ENCODE measurements around the gene LEMD2. TPM values are rescaled to one million over a fixed set of nuclear protein-coding genes. Genes with fewer than 3 reads are reported as not detected.
"Not testable (repeated sequence)": the region's sequence is repeated elsewhere in the genome, so short reads cannot be mapped to it uniquely, and the experiment has no call there.

LEMD2 gene
- total RNA-seq, 2 donors from 2014 or later: 57.4 to 77.2 TPM

DNA sequence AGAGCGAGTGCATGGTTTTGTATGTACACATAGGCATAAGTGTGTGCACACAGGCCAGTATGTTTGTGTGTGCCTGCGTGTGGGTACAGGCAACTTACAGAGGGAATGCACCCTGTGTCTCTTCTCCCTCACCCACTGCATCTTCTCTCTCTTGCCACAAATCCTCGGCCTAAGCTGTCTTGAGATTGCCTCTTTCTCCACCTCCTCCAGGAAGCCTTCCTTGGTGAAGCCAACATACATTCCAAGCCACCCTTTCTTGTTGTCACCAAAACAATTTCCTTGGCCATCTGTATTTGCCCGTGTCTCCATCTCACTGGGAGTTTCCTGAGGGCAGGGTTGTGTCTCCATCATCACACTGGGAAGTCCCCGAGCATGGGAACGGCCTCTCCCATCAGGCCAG, 44.7 kb upstream of the LEMD2 start:
- no peak overlapping the region for H3K4me3 ChIP-seq
- H3K27me3 ChIP-seq (replicated peaks; ENCODE audit: insufficient read depth): no peaks in the 10 kb centered on the region
- TF ChIP-seq, protein P1, sequence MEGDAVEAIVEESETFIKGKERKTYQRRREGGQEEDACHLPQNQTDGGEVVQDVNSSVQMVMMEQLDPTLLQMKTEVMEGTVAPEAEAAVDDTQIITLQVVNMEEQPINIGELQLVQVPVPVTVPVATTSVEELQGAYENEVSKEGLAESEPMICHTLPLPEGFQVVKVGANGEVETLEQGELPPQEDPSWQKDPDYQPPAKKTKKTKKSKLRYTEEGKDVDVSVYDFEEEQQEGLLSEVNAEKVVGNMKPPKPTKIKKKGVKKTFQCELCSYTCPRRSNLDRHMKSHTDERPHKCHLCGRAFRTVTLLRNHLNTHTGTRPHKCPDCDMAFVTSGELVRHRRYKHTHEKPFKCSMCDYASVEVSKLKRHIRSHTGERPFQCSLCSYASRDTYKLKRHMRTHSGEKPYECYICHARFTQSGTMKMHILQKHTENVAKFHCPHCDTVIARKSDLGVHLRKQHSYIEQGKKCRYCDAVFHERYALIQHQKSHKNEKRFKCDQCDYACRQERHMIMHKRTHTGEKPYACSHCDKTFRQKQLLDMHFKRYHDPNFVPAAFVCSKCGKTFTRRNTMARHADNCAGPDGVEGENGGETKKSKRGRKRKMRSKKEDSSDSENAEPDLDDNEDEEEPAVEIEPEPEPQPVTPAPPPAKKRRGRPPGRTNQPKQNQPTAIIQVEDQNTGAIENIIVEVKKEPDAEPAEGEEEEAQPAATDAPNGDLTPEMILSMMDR (IDR thresholded peaks at IDR 0.05): no peak
- peaks cover 0 to 8% of the 10 kb centered on the region in 2 donors for H3K4me1 ChIP-seq (ENCODE audit: control insufficient read depth in 1 of 2, low read depth in 2 of 2)
- H3K36me3 ChIP-seq: no peaks in the 10 kb centered on the region
- ATAC-seq (ENCODE audit: insufficient number of reproducible peaks, low FRiP score, low read depth): no peak
- H3K27ac ChIP-seq: no peak overlapping the region
- DNase-seq (ENCODE audit: low spot score): no peak
- H3K9me3 ChIP-seq: no peaks in the 10 kb centered on the region

DNA sequence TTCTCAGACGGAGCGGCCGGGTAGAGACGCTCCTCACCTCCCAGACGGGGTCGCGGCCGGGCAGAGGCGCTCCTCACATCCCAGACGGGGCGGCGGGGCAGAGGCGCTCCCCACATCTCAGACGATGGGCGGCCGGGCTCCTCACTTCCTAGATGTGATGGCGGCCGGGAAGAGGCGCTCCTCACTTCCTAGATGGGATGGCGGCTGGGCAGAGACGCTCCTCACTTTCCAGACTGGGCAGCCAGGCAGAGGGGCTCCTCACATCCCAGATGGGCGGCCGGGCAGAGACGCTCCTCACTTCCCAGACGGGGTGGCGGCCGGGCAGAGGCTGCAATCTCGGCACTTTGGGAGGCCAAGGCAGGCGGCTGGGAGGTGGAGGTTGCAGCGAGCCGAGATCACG, 43.9 kb upstream of the LEMD2 start:
- not testable (repeated sequence) for H3K36me3 ChIP-seq; DNase-seq (ENCODE audit: low spot score); H3K27ac ChIP-seq; H3K4me3 ChIP-seq; H3K27me3 ChIP-seq (replicated peaks; ENCODE audit: insufficient read depth); H3K4me1 ChIP-seq (ENCODE audit: control insufficient read depth in 1 of 2, low read depth in 2 of 2); H3K9me3 ChIP-seq; ATAC-seq (ENCODE audit: insufficient number of reproducible peaks, low FRiP score, low read depth)

DNA sequence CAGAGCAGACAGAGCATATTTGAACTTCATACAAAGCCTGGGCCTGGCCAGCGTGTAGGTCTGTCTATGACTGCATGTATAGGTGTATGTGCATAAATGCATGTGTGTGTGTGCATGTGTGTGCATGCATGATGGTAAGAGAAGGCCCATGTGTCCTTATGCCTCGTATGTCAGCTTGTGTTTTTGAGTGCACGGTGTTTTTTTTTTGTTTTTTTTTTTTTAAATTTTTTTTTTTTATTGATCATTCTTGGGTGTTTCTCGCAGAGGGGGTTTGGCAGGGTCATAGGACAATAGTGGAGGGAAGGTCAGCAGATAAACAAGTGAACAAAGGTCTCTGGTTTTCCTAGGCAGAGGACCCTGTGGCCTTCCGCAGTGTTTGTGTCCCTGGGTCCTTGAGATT, 42.8 kb upstream of the LEMD2 start:
- not testable (repeated sequence) for H3K36me3 ChIP-seq; H3K4me1 ChIP-seq (ENCODE audit: control insufficient read depth in 1 of 2, low read depth in 2 of 2); H3K27ac ChIP-seq; ATAC-seq (ENCODE audit: insufficient number of reproducible peaks, low FRiP score, low read depth); DNase-seq (ENCODE audit: low spot score); H3K9me3 ChIP-seq; H3K4me3 ChIP-seq; H3K27me3 ChIP-seq (replicated peaks; ENCODE audit: insufficient read depth)

DNA sequence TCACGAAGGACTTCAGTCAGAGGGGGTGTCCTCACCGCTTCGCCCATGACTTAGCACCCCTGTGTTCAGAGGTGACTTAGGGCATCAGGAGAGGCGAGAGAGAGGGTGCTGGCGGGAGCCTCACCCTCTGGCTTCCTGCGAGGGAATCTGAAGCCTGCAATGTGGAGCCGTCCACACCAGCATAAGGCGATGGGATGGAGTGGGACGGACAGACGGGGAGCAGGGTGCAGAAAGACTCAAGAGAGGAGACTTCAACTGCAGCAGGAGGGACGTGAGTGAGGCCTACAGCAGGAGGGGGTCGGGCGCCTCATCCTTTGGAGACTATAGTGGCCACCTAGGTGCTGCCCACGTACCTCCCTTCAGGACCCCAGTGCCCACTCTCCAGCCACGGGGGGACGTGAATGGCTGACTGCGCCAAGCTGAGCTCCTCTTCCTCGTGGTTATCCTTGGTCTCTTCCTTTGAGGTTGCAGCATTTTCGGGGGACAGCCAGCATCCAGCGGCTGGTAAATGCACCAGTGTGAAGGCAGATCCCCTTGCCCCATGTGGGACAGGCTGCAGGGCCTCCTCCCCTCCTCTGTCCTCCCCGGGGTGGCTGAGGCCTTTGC, 41.8 kb upstream of the LEMD2 start:
- H3K27me3 ChIP-seq (replicated peaks; ENCODE audit: insufficient read depth): no peaks in the 10 kb centered on the region
- H3K4me1 ChIP-seq (ENCODE audit: control insufficient read depth in 1 of 2, low read depth in 2 of 2): peaks cover 0 to 8% of the 10 kb centered on the region in 2 donors
- H3K36me3 ChIP-seq: no peaks in the 10 kb centered on the region
- H3K27ac ChIP-seq: no peak overlapping the region
- TF ChIP-seq, protein P1 (IDR thresholded peaks at IDR 0.05): no peak
- ATAC-seq (ENCODE audit: insufficient number of reproducible peaks, low FRiP score, low read depth) (no peak), DNase-seq (ENCODE audit: low spot score) (no peak)
- no peak overlapping the region for H3K4me3 ChIP-seq
- H3K9me3 ChIP-seq: no peaks in the 10 kb centered on the region

DNA sequence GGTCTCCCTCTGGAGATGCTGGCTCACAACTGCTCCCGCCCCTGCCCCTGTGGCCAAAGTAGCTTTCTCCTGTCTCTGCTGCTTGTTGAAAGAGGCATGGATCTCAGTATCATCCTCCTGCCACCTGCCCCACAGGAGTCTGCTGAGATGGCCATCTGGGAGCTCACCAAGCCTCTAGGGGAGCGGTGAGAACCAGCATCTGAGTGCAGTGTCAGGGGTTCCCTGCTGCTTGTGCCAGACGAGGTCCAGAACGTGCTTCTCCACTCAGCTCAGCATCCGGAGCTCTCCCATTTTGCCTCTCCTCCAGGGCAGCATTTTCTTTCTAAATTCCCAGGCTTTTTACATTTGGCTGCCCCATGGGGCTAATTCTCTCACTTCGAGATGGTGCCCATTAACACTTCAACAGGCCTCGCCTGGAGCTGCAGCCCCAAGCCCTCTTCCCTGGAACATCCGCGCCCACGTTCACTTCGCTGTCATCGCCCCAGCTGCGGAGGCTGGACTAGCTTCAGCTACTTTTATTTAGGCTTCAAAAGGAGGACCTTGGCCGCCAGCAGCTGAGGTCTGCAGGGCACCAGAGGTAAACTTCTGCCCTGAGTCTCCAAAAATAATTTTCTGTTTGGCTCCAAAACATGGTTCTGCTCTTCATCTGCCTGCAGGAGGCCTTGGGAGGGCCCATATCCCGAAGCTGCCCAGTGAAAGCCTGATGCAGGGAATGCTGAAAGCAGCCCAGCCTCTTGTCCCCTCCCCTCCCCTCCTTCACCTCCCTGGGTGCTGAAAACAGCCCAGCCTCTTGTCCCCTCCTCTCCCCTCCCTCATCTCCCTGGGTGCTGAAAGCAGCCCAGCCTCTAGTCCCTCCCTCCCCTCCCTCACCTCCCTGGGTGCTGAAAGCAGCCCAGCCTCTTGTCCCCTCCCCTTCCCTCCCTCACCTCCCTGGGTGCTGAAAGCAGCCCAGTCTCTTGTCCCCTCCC, 40.1 kb upstream of the LEMD2 start:
- H3K27ac ChIP-seq: no peak overlapping the region
- no peak overlapping the region for H3K4me3 ChIP-seq
- H3K27me3 ChIP-seq (replicated peaks; ENCODE audit: insufficient read depth): no peaks in the 10 kb centered on the region
- peaks cover 0 to 8% of the 10 kb centered on the region in 2 donors for H3K4me1 ChIP-seq (ENCODE audit: control insufficient read depth in 1 of 2, low read depth in 2 of 2)
- no peak for ATAC-seq (ENCODE audit: insufficient number of reproducible peaks, low FRiP score, low read depth)
- no peaks in the 10 kb centered on the region for H3K36me3 ChIP-seq
- no peaks in the 10 kb centered on the region for H3K9me3 ChIP-seq
- TF ChIP-seq, protein P1 (IDR thresholded peaks at IDR 0.05): no peak
- DNase-seq (ENCODE audit: low spot score): no peak

DNA sequence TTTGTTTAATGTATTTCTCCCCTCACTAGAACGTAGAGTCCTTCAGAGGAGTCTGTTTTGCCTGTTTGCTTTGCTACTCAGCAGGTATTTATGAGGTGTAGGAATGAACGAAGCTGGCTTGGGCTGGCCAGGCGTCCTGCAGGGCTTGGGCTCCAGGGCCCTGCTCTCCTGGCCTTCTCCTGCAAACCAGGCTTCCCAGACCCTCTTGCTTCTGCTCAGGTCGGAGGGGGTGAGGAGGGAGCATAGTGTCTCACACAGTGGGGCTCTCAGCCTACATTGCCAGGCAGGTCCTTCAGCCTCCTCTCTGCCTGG, 39.5 kb upstream of the LEMD2 start:
- TF ChIP-seq, protein P1 (IDR thresholded peaks at IDR 0.05): no peak
- ATAC-seq (ENCODE audit: insufficient number of reproducible peaks, low FRiP score, low read depth): no peak
- H3K27me3 ChIP-seq (replicated peaks; ENCODE audit: insufficient read depth): no peaks in the 10 kb centered on the region
- DNase-seq (ENCODE audit: low spot score): no peak
- H3K27ac ChIP-seq: no peak overlapping the region
- H3K36me3 ChIP-seq: no peaks in the 10 kb centered on the region
- no peaks in the 10 kb centered on the region for H3K9me3 ChIP-seq
- H3K4me1 ChIP-seq (ENCODE audit: control insufficient read depth in 1 of 2, low read depth in 2 of 2): peaks cover 0 to 8% of the 10 kb centered on the region in 2 donors
- H3K4me3 ChIP-seq: no peak overlapping the region
